Urothelium cell line (cell line): ENCODE data around the gene PDE6C.

Source experiments
- DNase-seq: peaks from one replicate; pipeline ENCODE4 v3.0.0; 2011; ENCODE audit warnings: low spot score, mixed read lengths
- FAIRE-seq: peaks from 2 replicates; lab custom pipeline; 2011; peaks lifted over from hg19 to GRCh38; lab: Jason Lieb, UNC

The PDE6C gene

GRCh38 chr10:93593749-93594148, 18.6 kb upstream of the PDE6C start:
- no peak for FAIRE-seq
- DNase-seq, result no peak

GRCh38 chr10:93594518-93594917, 17.8 kb upstream of the PDE6C start:
- FAIRE-seq (no peak), DNase-seq (no peak)

GRCh38 chr10:93595378-93596161, 16.8 kb upstream of the PDE6C start:
- FAIRE-seq (no peak), DNase-seq (no peak)

- no peak for FAIRE-seq
- no peak for DNase-seq
Observed at GRCh38 chr10:93596539-93596938, 15.8 kb upstream of the PDE6C start.

GRCh38 chr10:93597075-93597599, 15.2 kb upstream of the PDE6C start:
- DNase-seq (no peak), FAIRE-seq (no peak)

- DNase-seq (no peak), FAIRE-seq (no peak)
Observed at GRCh38 chr10:93598157-93598556, 14.2 kb upstream of the PDE6C start.

- DNase-seq, result no peak
- FAIRE-seq, result no peak
Observed at GRCh38 chr10:93599335-93599734, 13.0 kb upstream of the PDE6C start.

GRCh38 chr10:93599778-93600177, 12.6 kb upstream of the PDE6C start:
- FAIRE-seq, result no peak

GRCh38 chr10:93600446-93601145, 11.7 kb upstream of the PDE6C start:
- FAIRE-seq, result no peak
- DNase-seq, result no peak

More at GRCh38 chr10:93599778-93600177, 12.6 kb upstream of the PDE6C start:
- no peak for DNase-seq

GRCh38 chr10:93601146-93601773, 11.1 kb upstream of the PDE6C start, which contains the start of gene RBP4:
TSS of gene RBP4 (minus strand) at chr10:93601235. CDS start at chr10:93601028, 207 bp downstream.
- no peak for FAIRE-seq

GRCh38 chr10:93601774-93602162, 10.6 kb upstream of the PDE6C start:
- FAIRE-seq (no peak), DNase-seq (no peak)

More at GRCh38 chr10:93601146-93601773, 11.1 kb upstream of the PDE6C start, which contains the start of gene RBP4:
- peak; percentile 36 for DNase-seq

- no peak for FAIRE-seq
- no peak for DNase-seq
Observed at GRCh38 chr10:93603023-93603422, 9.3 kb upstream of the PDE6C start.

- no peak for FAIRE-seq
- no peak for DNase-seq
Observed at GRCh38 chr10:93604146-93604545, 8.2 kb upstream of the PDE6C start.

GRCh38 chr10:93608421-93608820, 3.9 kb upstream of the PDE6C start:
- DNase-seq, result no peak
- no peak for FAIRE-seq

- DNase-seq, result no peak
- no peak for FAIRE-seq
Observed at GRCh38 chr10:93613126-93613525, 789 bp downstream of the PDE6C start.

- FAIRE-seq (no peak), DNase-seq (no peak)
Observed at GRCh38 chr10:93614101-93614825, 1.9 kb downstream of the PDE6C start.

GRCh38 chr10:93615576-93616235, 3.4 kb downstream of the PDE6C start:
- FAIRE-seq (no peak), DNase-seq (no peak)

GRCh38 chr10:93620925-93621324, 8.6 kb downstream of the PDE6C start:
- FAIRE-seq (no peak), DNase-seq (no peak)

GRCh38 chr10:93622942-93623341, 10.6 kb downstream of the PDE6C start:
- FAIRE-seq, result no peak

GRCh38 chr10:93628858-93629257, 16.5 kb downstream of the PDE6C start:
- no peak for FAIRE-seq
- no peak for DNase-seq

More at GRCh38 chr10:93622942-93623341, 10.6 kb downstream of the PDE6C start:
- no peak for DNase-seq
